ENCODE data around the gene ZNF777. TPM values are rescaled to one million over a fixed set of nuclear protein-coding genes. Genes with fewer than 3 reads are reported as not detected.

The ZNF777 gene
- total and polyA plus RNA-seq, 12 donors: 3.5 to 16.2 (median 11.8) TPM

DNA sequence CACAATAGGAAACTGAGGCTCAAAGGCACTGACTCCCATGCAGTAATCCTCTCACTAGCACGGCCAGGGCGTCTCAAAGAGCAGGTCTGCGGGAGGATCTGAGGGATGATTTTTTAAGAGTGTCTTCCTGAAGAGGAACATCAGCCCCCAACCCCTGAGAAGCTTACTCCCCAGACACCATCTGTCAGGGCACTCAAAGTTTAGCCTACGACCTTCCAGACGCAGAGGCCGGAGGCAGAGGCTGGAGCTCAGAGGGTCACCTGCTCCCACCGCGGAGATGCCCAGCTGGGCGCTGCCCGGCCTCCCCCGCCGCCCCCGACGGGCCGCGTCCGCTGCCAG is 1.7 kb downstream of the ZNF777 start:
- H3K36me3 ChIP-seq (replicated peaks in 1 of 2): peaks cover 0 to 19% of the 10 kb centered on the region in 2 donors
- H3K4me1 ChIP-seq (replicated peaks in 1 of 2): peaks cover 8 to 24% of the 10 kb centered on the region in 2 donors
- no peaks in the 10 kb centered on the region for H3K9me3 ChIP-seq (replicated peaks in 1 of 3)
- TF ChIP-seq, protein P1, sequence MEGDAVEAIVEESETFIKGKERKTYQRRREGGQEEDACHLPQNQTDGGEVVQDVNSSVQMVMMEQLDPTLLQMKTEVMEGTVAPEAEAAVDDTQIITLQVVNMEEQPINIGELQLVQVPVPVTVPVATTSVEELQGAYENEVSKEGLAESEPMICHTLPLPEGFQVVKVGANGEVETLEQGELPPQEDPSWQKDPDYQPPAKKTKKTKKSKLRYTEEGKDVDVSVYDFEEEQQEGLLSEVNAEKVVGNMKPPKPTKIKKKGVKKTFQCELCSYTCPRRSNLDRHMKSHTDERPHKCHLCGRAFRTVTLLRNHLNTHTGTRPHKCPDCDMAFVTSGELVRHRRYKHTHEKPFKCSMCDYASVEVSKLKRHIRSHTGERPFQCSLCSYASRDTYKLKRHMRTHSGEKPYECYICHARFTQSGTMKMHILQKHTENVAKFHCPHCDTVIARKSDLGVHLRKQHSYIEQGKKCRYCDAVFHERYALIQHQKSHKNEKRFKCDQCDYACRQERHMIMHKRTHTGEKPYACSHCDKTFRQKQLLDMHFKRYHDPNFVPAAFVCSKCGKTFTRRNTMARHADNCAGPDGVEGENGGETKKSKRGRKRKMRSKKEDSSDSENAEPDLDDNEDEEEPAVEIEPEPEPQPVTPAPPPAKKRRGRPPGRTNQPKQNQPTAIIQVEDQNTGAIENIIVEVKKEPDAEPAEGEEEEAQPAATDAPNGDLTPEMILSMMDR (IDR thresholded peaks at IDR 0.05): no peak
- TF ChIP-seq POLR2A (IDR thresholded peaks at IDR 0.05): no peak
- intact Hi-C loops (cut with DNase I): loop anchor here in 1 of 2 donors (5.0 kb wide), 1 partner anchor 37 kb away; no protein-coding TSS in a partner anchor
- 17 to 36% (median 24%) methylated on average over 3 to 17 of the region's 17 CpGs for WGBS, 4 donors
- DNase-seq: no peak
- peak overlapping the region in 2 of 5 donors; percentile 13 to 79 for H3K27ac ChIP-seq
- H3K27me3 ChIP-seq: no peaks in the 10 kb centered on the region
- peak overlapping the region in 1 of 4 donors; percentile 86 for H3K4me3 ChIP-seq

DNA sequence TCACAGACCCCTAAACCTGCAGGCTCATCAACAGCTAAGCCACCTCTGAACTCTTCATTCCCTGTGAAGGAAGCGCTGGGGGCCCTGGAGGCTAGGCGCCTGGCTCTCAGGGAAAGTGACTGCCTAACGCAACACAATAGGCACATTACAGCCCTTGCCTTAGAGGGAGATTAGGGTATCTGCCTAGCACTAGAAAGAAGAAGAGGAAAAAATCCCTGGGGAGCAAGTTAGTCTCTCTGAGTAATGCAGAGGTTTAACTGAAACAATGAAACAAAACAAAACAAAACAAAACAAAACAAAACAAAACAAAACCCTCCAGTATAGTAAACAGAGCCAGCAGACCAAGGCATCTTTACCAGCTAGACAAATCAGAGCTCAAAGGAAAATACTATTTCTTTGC is 2.6 kb downstream of the ZNF777 start:
- Histone ChIP-seq H3K4me3 (no peak overlapping the region), H3K36me3 (replicated peaks in 1 of 2) (peaks cover 0 to 29% of the 10 kb centered on the region in 2 donors), H3K27me3 (no peaks in the 10 kb centered on the region), H3K9me3 (replicated peaks in 1 of 3) (no peaks in the 10 kb centered on the region), H3K4me1 (replicated peaks in 1 of 2) (peaks cover 8 to 24% of the 10 kb centered on the region in 2 donors), H3K27ac (no peak overlapping the region)
- WGBS, 4 donors: 91 to 93% (median 92%) methylated on average over 3 of the region's 3 CpGs
- intact Hi-C loops (cut with DNase I): loop anchor here in 1 of 2 donors (5.0 kb wide), 1 partner anchor 36 kb away; no protein-coding TSS in a partner anchor
- DNase-seq: no peak
- TF ChIP-seq, protein P1 (IDR thresholded peaks at IDR 0.05): no peak
- no peak for TF ChIP-seq POLR2A (IDR thresholded peaks at IDR 0.05)

DNA sequence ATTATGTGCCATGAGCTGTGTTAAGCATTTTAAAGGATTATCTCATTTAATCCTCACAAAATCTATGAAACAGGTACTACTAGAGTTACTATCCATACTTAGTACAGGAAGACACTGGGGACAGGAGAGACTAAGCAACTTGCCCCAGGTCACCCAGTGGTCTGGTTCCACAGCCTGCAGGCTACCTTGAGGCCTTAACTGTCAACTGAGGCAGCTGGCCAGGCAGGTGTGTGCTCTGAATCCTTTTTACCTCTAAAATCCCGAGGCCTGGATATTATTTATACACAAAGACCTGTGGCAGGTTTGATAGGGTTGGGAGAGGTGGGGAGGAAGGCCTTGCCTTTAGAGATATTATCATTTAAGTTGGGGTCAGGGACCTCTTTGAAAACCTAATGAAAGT is 3.1 kb downstream of the ZNF777 start:
- no peak for DNase-seq
- intact Hi-C loops (cut with DNase I): loop anchor here in 1 of 2 donors (5.0 kb wide), 1 partner anchor 35 kb away; no protein-coding TSS in a partner anchor
- H3K27ac ChIP-seq: no peak overlapping the region
- H3K27me3 ChIP-seq: no peaks in the 10 kb centered on the region
- no peak for TF ChIP-seq POLR2A (IDR thresholded peaks at IDR 0.05)
- TF ChIP-seq, protein P1 (IDR thresholded peaks at IDR 0.05): no peak
- WGBS, 4 donors: 73 to 100% (median 87%) methylated on average over 1 of the region's 1 CpG
- no peak overlapping the region for H3K4me3 ChIP-seq
- peaks cover 0 to 31% of the 10 kb centered on the region in 2 donors for H3K36me3 ChIP-seq (replicated peaks in 1 of 2)
- no peaks in the 10 kb centered on the region for H3K9me3 ChIP-seq (replicated peaks in 1 of 3)
- peaks cover 8 to 24% of the 10 kb centered on the region in 2 donors for H3K4me1 ChIP-seq (replicated peaks in 1 of 2)

DNA sequence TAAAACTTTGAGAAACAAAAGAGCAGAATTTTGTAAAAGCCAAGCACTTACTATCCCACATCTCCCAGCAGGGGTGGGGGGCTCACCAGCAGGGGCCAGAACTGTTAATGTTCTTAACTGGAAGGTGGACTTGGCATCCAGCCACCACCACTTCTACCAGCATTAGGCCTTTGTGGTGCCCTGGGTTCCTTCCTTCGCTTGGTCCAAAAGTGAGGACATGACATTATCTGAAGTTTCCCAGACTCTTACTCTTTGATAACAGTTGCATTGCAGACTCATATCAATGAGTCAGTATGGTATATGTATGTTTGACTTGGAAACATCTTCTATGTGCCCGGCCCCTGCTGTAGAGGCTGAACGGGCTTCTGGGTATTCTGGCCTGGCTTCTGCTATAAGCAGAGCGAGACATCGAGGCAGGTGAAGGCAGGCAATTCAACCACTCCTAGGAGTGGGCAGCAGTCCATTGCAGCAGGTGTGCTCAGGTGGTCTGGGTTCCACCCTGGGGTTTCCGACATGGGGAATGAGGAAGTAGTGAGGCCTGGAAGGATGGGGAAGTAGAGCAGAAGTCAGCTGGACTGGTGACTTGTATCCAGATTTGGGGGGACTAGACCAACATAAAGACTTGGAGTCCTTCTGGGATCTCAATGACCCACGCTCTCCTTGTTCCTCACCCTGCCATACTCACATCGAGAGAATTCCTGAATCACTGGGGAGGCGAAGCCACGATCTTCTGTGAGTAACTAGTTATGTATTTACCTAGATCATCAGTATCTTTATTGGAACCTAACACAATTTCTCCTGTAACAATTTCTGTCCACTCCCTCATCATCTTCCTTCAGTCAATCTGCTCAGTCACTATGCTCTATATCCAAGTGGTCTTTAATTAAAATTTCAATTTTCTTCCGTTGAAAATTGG is 4.1 kb downstream of the ZNF777 start:
- no peak for DNase-seq
- WGBS, 4 donors: 93 to 95% (median 94%) methylated on average over 10 to 11 of the region's 11 CpGs
- Histone ChIP-seq H3K27ac (no peak overlapping the region), H3K27me3 (no peaks in the 10 kb centered on the region), H3K36me3 (replicated peaks in 1 of 2) (peaks cover 0 to 33% of the 10 kb centered on the region in 2 donors), H3K4me1 (replicated peaks in 1 of 2) (peaks cover 8 to 24% of the 10 kb centered on the region in 2 donors), H3K9me3 (replicated peaks in 1 of 3) (no peaks in the 10 kb centered on the region), H3K4me3 (no peak overlapping the region)
- intact Hi-C loops (cut with DNase I): loop anchor here in 1 of 2 donors (5.0 kb wide), 1 partner anchor 34 kb away; no protein-coding TSS in a partner anchor
- TF ChIP-seq POLR2A (IDR thresholded peaks at IDR 0.05): no peak
- TF ChIP-seq, protein P1 (IDR thresholded peaks at IDR 0.05): no peak

All from adrenal gland (tissue), 12 donors.